Common myeloid progenitor, CD34-positive (primary cell): ENCODE measurements around the gene THUMPD3.
A peak's percentile ranks its signal among the peaks of the same experiment; 100 is the strongest.

Experiments used
- CTCF ChIA-PET: fragments of 350-600 bp; sonication (Branson Sonifier 250); formaldehyde crosslinking; loops from one replicate; lab custom pipeline; 2021; ENCODE audit warnings: antibody characterized with exemption; lab: Charles Lee
- POLR2A ChIA-PET: fragments of 350-600 bp; sonication (Branson Sonifier 250); formaldehyde crosslinking; loops from one replicate; lab custom pipeline; 2021; ENCODE audit warnings: antibody characterized with exemption; lab: Charles Lee
- DNase-seq, 3 donors: peaks; one replicate each; pipeline versions ENCODE4 v3.0.0 to v3.0.0-alpha.2; 2013
- H3K27ac ChIP-seq, 2 experiments: 1 replicate in 1 of 2; 2 replicates in 1 of 2; pipeline ENCODE4 v1.7.0; 2013; ENCODE audit warnings: inconsistent platforms in 2 of 2, low read length in 2 of 2, mild to moderate bottlenecking in 2 of 2, low read depth in 1 of 2, moderate library complexity in 1 of 2; ENCODE audit not compliant: severe bottlenecking in 2 of 2, insufficient read depth in 1 of 2, poor library complexity in 1 of 2
- H3K27me3 ChIP-seq, 5 experiments: replicated peaks in 2 of 5; 1 replicate in 3 of 5; 2 replicates in 2 of 5; pipeline versions ENCODE4 v1.6.1 to v1.7.0; 2013; ENCODE audit warnings: low read length in 4 of 5, mild to moderate bottlenecking in 2 of 5, moderate library complexity in 2 of 5, inconsistent platforms in 1 of 5; ENCODE audit not compliant: insufficient read depth in 5 of 5, control insufficient read depth in 4 of 5
- H3K36me3 ChIP-seq, 4 experiments: 1 replicate in 2 of 4; 2 replicates in 2 of 4; pipeline versions ENCODE4 v1.6.1 to v1.7.0; 2013; ENCODE audit warnings: low read length in 3 of 4, control low read depth in 1 of 4, mild to moderate bottlenecking in 1 of 4; ENCODE audit not compliant: control insufficient read depth in 4 of 4, insufficient read depth in 4 of 4
- H3K4me1 ChIP-seq, 4 experiments: 1 replicate in 3 of 4; 2 replicates in 1 of 4; pipeline versions ENCODE4 v1.6.1 to v1.7.1; 2013; ENCODE audit warnings: low read length in 3 of 4, mild to moderate bottlenecking in 3 of 4, control low read depth in 1 of 4, inconsistent platforms in 1 of 4, moderate library complexity in 1 of 4; ENCODE audit not compliant: control insufficient read depth in 4 of 4, insufficient read depth in 4 of 4; ENCODE audit errors: control extremely low read depth in 1 of 4
- H3K4me3 ChIP-seq, 7 experiments: 1 replicate in 4 of 7; 2 replicates in 3 of 7; pipeline versions ENCODE4 v1.5.1 to v1.7.0; 2013; ENCODE audit warnings: mild to moderate bottlenecking in 7 of 7, low read length in 6 of 7, moderate library complexity in 6 of 7, inconsistent platforms in 2 of 7, low read depth in 2 of 7, control low read depth in 1 of 7; ENCODE audit not compliant: insufficient read depth in 4 of 7, control insufficient read depth in 1 of 7; ENCODE audit errors: extremely low read depth in 1 of 7
- H3K9me3 ChIP-seq, 5 experiments: 1 replicate in 4 of 5; 2 replicates in 1 of 5; pipeline versions ENCODE4 v1.6.1 to v1.7.1; 2013; ENCODE audit warnings: low read length in 4 of 5, mild to moderate bottlenecking in 2 of 5, inconsistent platforms in 1 of 5, low read depth in 1 of 5, moderate library complexity in 1 of 5; ENCODE audit not compliant: control insufficient read depth in 4 of 5, insufficient read depth in 2 of 5; ENCODE audit errors: control extremely low read depth in 1 of 5
- WGBS: methylation state at CpG from one replicate; pipeline ENCODE4 v1.1.5; 2013; ENCODE audit not compliant: insufficient coverage; 5-methylcytosine and 5-hydroxymethylcytosine counted together

The THUMPD3 gene

GRCh38 chr3:9399746-9400145, 36.9 kb downstream of the THUMPD3 start:
- peaks cover under 1 to 7% (median 1%) of the 10 kb centered on the region in 4 experiments for H3K36me3 ChIP-seq
- H3K27ac ChIP-seq, result peak overlapping the region; percentile 99
- ChIA-PET POLR2A (interaction anchor here (0.9 to 2.1 kb wide), 2 partner anchors 33 to 37 kb away, joined by 4 to 6 read pairs; partner anchors contain the start of gene THUMPD3), CTCF (interaction anchor here (0.9 to 2.6 kb wide), 8 partner anchors 10 to 46 kb away, joined by 3 to 17 read pairs (median 8); partner anchors contain the start of gene THUMPD3)
- no peaks in the 10 kb centered on the region for H3K27me3 ChIP-seq
- 13% methylated on average over 2 of the region's 3 CpGs for WGBS
- H3K4me1 ChIP-seq, result peaks cover 30 to 70% (median 55%) of the 10 kb centered on the region in 4 experiments
- H3K9me3 ChIP-seq, result no peaks in the 10 kb centered on the region
- H3K4me3 ChIP-seq, result peak overlapping the region in 6 of 7 experiments; percentile 48 to 97 (median 94)
- DNase-seq, result peak in 2 of 3 donors; percentile 71 to 77

- DNase-seq, result no peak
- H3K9me3 ChIP-seq, result no peaks in the 10 kb centered on the region
- ChIA-PET CTCF (interaction anchor here (1.6 to 2.6 kb wide), 3 partner anchors 16 to 38 kb away, joined by 5 to 17 read pairs (median 17); partner anchors contain the start of gene THUMPD3), POLR2A (no interaction called here)
- H3K4me1 ChIP-seq, result peaks cover 23 to 64% (median 50%) of the 10 kb centered on the region in 4 experiments
- H3K36me3 ChIP-seq, result no peaks in the 10 kb centered on the region
- 80% methylated on average over 1 of the region's 3 CpGs for WGBS
- peak overlapping the region in 1 of 2 experiments; percentile 99 for H3K27ac ChIP-seq
- H3K27me3 ChIP-seq, result no peaks in the 10 kb centered on the region
- peak overlapping the region in 2 of 7 experiments; percentile 17 to 49 for H3K4me3 ChIP-seq
These were observed 37.8 kb downstream of the THUMPD3 start for GRCh38 chr3:9400616-9401015.

GRCh38 chr3:9401986-9402385, 39.1 kb downstream of the THUMPD3 start:
- DNase-seq, result no peak
- CTCF ChIA-PET, result interaction anchor here (1.6 to 2.8 kb wide), 2 partner anchors 8 to 11 kb away, joined by 6 to 10 read pairs; no protein-coding TSS in a partner anchor
- Histone ChIP-seq H3K4me3 (no peak overlapping the region), H3K27me3 (no peaks in the 10 kb centered on the region), H3K36me3 (no peaks in the 10 kb centered on the region), H3K27ac (peak overlapping the region in 1 of 2 experiments; percentile 35), H3K4me1 (peaks cover 19 to 62% (median 46%) of the 10 kb centered on the region in 4 experiments), H3K9me3 (no peaks in the 10 kb centered on the region)
- WGBS, result 100% methylated on average over 2 of the region's 4 CpGs
- POLR2A ChIA-PET, result no interaction called here

- Histone ChIP-seq H3K27ac (peak overlapping the region in 1 of 2 experiments; percentile 35), H3K4me1 (peaks cover 19 to 62% (median 46%) of the 10 kb centered on the region in 4 experiments), H3K4me3 (no peak overlapping the region), H3K36me3 (no peaks in the 10 kb centered on the region), H3K27me3 (no peaks in the 10 kb centered on the region), H3K9me3 (no peaks in the 10 kb centered on the region)
- WGBS, result 100% methylated on average over 2 of the region's 3 CpGs
- ChIA-PET CTCF (interaction anchor here (1.1 to 2.8 kb wide), 4 partner anchors 8 to 22 kb away, joined by 3 to 10 read pairs (median 5); no protein-coding TSS in a partner anchor), POLR2A (no interaction called here)
- DNase-seq, result no peak
These were observed 39.8 kb downstream of the THUMPD3 start for GRCh38 chr3:9402410-9403228.

- H3K4me3 ChIP-seq, result no peak overlapping the region
- WGBS, result no CpG with 5 or more reads among the region's 2 CpGs
- H3K4me1 ChIP-seq, result peaks cover 19 to 60% (median 44%) of the 10 kb centered on the region in 4 experiments
- H3K27ac ChIP-seq, result peak overlapping the region in 1 of 2 experiments; percentile 30
- no peak for DNase-seq
- H3K27me3 ChIP-seq, result no peaks in the 10 kb centered on the region
- no peaks in the 10 kb centered on the region for H3K36me3 ChIP-seq
- H3K9me3 ChIP-seq, result no peaks in the 10 kb centered on the region
- ChIA-PET POLR2A (no interaction called here), CTCF (interaction anchor here (1.1 to 2.8 kb wide), 4 partner anchors 9 to 21 kb away, joined by 3 to 10 read pairs (median 7); no protein-coding TSS in a partner anchor)
These were observed 40.6 kb downstream of the THUMPD3 start for GRCh38 chr3:9403463-9403862.

GRCh38 chr3:9404680-9405079, 41.8 kb downstream of the THUMPD3 start:
- WGBS, result no CpG with 5 or more reads among the region's 1 CpG
- Histone ChIP-seq H3K9me3 (no peaks in the 10 kb centered on the region), H3K4me1 (peaks cover 9 to 49% (median 37%) of the 10 kb centered on the region in 4 experiments), H3K36me3 (peaks cover 0 to 3% (median 0%) of the 10 kb centered on the region in 4 experiments), H3K4me3 (no peak overlapping the region), H3K27me3 (no peaks in the 10 kb centered on the region), H3K27ac (no peak overlapping the region)
- ChIA-PET POLR2A (interaction anchor here (1.6 kb wide), 1 partner anchor 8 kb away, joined by 7 read pairs; no protein-coding TSS in a partner anchor), CTCF (interaction anchor here (1.0 to 2.8 kb wide), 12 partner anchors 8 to 51 kb away, joined by 4 to 10 read pairs (median 6); partner anchors contain the start of gene THUMPD3)
- peak in 2 of 3 donors; percentile 28 to 49 for DNase-seq
